HG03159 (cell line): ENCODE measurements around the gene AFAP1L2.

Experiments
- ATAC-seq: cut with Tn5 transposase; IDR thresholded peaks from one replicate; pipeline ENCODE4 v1.9.1; 2021; ENCODE audit warnings: mild to moderate bottlenecking, moderate library complexity; ENCODE audit not compliant: unreplicated experiment

The AFAP1L2 gene

DNA sequence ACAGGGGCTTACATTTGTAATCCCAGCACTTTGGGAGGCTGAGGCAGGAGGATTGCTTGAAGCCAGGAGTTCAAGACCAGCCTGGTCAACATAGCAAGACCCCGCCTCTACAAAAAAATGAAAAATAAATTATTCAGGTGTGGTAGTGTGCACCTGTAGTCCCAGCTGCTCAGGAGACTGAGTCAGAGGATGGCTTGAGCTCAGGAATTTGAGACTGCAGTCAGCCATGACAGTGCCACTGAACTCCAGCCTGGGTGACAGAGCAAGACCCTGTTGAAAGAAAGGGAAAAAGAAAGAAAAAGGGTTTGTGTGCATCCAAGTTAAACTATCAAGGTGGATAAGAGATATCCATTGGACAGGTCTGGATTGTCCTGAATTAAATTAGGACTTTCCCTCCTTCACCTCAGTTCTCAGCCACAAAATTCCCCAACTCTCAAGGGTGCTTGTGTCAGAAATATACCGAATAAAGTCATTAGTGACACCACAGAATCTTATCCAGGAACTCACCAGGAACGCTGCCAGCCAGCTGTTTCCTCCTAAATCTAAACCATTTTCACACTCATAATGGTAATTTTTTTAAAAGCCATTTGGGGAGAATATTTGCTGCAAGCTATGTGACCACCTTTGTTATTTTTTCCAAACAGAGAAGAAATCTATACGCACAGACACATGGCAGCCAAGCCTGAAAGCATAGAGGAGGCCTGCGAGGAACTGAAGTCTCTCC is 12.0 kb downstream of the AFAP1L2 start:
- no peak for ATAC-seq

DNA sequence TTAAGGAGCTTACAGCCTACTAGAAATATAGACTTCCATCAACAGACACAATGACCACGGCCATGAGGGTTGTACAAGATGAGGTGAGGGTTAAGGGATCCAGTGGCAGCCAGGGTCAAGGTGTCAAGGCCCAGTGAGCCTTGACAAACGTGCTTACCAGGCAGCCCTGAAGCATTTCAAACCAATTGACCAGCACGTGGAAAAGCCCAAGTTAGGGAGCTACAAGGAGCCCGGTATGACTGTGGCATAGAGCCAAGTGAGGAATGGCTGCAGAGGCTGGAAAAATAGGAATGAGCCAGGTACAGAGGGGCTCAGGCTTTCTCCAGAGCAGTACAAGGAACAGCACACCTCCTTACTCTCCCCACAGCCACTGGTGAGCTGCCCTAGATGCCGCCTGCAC is 12.7 kb downstream of the AFAP1L2 start:
- ATAC-seq, result no peak

DNA sequence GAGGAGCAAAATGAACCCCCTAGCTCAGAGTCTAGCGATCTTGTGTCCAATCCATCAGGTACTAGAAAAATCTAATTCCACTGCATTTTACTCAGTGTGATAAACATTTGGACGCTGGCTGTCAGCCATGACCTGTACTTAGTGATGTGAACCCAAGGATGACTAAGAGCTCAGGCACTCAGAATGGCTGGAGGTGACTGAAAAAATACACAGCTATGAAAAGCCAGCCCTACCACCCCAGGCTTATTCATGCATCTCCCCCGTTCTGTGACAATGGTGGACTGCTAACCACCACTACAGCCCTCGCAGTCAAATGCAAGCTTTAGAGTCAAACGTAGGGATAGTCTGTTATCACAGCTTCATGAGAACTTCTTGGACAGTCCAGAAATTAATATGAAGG is 14.9 kb downstream of the AFAP1L2 start:
- ATAC-seq, result no peak

DNA sequence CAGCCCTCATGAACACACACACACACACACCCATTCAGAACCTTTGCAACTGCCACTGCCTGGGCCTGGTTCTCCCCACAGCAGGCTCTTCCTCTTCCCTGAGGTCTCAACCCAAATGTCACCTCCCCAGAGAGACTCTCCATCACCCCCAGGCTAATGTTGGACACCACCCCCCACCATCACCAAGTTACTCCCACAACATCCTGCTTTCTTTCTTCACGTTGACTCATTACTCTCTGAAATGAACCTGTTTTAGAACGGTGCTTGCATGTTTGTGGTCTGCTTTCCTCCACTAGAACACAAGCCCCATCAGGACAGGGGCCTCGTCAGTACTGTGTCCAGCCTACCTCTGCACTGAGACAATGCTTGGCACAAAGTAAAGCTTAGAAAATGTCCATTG is 16.0 kb downstream of the AFAP1L2 start:
- peak; percentile 46 for ATAC-seq

DNA sequence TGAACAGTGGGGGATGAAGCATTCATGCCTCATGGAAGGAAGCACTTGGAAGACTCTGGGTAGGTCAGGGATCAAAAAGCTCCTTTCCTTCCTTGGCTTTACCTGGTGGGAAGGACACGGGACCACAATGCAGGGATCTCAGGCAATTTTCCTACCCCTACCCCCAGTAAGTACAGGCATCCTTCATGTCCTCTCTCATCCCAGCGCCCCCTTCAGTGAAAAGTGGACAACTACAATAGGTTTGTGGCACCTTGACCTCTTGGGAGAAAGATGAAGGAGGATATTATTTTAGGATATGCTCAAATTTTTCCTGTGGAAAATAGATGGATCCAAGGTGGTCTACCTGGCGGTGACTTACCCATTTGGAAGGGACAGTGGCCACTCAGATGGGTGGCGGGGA is 16.5 kb downstream of the AFAP1L2 start:
- ATAC-seq, result no peak

DNA sequence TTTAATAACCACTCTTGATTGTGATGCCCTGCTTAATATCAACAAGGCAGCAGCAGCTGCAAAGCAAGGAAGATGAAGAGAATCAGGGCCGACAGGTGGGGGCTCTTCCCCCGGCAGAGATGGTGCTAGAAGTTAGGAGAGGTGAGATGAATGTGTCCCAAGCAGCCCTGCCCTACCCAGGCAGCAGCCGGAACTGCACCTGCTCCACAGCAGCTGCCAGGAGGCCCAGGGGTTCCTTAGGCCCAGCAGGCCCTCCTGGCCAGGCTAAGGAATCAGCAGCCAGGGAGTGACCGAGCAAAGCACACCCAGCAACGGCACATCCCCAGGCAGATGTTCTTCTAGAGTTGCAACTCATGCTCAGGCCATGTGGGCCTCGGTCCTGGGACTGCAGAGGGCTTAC is 17.9 kb downstream of the AFAP1L2 start:
- no peak for ATAC-seq

DNA sequence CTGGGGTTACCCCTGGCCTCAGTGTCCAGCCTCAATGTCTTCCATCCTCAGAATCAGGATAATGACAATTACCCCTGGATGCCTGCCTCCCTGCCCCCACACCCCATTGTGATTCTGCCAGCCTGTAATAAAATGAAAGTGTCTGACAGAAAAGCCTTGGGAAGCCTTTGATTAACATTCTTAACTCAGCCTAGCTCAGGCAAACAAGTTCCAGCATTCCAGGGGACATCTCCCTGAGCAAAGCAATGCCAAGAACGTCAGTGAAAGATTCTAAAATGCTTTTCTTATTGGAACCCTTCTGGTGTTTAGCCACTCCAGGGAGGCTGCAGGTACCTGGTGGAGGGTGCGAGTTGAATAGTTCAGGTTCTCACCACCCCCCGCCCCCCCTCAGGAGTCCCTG is 18.7 kb downstream of the AFAP1L2 start:
- ATAC-seq, result no peak

DNA sequence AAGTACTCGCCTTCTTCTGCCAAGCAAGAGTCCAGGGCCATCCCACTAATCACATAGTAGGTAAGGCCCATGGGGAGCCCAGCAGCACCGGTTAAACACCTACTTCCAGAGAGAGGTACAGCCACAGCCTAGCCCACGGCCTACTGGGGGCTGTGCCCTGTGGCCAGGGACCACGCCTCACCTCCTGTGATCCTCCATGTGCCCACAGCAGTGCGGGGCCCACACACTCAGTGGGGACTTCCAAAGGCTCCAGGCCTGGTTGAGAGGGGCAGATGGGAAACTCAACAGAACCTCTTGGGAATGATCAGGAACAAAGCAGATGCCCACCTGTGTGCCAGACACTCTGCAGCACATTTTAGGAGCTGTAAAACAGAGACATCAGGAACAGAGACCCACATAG is 19.7 kb downstream of the AFAP1L2 start:
- no peak for ATAC-seq

DNA sequence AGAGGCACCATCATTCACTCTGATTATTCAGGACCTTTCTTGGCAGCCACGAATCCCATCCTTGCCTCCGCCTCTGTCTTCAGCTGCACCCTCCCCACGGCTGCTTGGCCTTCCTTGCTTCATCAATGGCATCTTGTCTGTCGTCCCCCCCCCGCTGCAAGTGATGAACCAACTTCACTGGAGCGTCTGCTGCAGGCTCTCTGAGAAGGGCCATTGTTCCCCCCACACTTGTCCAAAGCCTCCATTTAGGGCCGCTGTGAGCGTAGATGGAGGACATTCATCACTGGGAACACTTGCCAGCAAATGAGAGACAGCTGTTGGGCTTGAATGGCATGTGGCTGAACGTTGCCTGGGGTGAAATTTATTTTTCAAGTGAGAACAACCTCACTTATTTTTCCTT is 20.1 kb downstream of the AFAP1L2 start:
- ATAC-seq, result no peak

DNA sequence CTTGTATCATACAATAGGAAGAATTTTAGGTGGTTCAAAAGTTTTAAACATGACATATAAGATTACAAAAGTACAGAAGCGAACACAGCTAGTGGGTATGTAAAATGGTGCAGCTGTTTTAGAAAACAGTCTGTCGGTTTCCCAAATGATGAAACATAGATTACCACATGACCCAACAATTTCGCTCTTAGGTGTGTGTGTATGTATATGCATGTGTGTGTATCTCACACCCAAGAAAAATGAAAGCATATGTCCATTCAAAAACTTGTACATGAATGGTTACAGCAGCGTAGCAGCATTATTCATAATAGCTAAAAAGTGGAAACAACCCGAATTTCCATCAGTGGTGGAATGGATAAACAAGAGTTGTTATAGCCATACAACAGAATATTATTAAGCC is 23.5 kb downstream of the AFAP1L2 start:
- no peak for ATAC-seq

DNA sequence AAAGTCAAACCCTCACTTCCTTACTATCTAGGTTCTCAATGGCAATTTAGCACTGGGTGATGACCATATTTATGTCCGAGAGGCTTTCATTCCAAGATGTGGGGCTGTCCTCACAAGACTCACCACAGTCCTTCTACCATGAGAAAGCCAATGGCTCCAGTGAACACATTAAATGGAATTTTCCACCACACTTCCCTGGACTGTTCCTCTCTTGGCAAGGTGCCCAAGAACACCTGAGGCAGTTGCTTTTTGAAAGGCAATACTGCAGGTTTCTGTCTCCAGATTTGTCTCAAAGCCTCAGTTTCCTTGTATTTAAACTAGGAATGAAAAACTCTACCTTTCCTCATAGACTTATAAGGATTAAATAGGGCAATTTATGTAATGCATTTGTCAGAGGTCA is 24.2 kb downstream of the AFAP1L2 start:
- no peak for ATAC-seq

DNA sequence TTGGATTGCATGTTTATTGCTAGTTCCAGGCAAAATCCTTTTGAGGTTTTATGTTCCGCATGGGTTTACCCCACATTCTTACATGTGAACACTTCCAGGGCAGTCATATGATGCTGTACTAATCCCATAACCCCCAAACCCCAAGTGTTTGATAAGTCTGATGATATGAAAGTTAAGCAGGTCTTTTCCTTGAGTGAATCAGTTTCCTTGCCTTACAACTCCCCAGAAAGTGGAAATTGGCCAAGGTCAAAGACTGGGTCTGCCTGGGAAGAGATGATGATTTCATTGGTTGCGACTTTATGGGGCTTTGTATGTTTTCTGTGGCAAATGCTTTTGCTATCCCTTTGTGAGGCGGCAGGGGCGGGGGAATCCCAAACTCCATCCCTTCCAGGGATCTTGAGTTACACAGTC is 24.7 kb downstream of the AFAP1L2 start:
- ATAC-seq, result no peak

DNA sequence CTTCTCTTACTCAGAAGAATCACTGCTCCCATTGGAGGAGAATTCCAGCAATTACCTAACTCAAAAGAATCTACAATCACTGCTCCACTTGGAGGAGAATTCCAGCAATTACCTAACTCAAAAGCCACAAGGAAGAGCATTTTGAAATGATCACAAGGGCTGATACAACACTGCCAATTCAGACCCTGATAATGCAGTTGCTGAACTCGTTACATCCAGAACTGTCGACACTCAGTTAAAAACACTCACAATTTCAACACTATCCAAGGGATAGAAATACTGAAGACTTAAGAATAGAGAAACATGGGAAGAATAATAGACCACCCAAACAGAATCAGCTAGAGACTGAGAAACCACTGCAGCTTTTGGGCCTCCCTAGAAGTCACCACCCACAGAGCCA is 27.8 kb downstream of the AFAP1L2 start:
- no peak for ATAC-seq

DNA sequence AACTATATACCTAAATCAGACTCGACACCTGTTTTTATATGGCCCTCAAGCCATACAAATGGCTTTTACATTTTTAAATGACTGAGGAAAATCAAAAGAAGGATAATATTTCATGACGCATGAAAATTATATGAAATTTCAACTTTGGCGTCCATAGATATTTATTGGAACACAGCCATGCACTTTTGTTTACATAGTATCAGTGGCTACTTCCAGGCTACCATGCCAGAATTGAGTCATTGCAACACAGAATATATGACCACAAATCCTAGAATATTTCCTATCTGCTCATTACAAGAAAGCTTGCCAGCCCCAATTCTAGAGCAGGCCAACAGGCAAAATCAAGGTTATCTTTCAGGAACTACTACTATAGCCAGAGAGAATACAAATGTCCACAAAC is 29.3 kb downstream of the AFAP1L2 start:
- ATAC-seq, result no peak

DNA sequence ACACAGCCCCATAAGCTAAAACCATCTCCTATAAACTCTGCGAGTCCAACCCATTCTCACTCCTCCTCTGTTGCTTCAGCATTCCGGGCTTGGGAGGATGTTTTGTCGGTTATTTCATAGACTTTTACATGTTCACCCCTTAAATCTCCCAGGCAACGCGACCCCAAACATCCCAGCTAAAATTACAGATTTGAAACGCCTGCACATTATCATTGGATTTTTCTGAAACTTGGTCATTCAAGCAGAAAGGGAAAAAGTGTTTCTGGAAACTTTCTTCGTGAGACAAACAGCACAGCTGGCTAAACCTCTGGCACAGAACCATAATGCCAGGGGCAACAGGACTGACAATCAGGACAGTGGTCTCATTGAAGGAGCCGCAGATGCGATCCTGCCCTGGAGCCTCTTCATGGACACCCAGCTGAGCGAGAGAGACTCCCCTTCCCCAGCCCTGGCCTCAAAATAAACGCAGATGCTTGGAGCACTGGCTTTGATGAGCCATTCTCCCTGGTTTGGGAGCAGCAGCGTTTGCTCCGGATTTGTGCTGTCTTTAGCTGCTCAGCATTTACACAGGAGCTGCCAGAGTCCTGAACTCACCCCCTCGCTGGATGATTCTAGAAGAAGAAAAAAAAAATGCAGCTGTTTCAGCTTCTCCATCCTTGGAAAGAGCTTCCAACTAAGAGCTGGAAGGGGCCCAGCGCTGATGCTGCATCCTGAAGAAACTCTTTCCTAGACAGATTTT is 30.1 kb downstream of the AFAP1L2 start:
- ATAC-seq, result no peak

DNA sequence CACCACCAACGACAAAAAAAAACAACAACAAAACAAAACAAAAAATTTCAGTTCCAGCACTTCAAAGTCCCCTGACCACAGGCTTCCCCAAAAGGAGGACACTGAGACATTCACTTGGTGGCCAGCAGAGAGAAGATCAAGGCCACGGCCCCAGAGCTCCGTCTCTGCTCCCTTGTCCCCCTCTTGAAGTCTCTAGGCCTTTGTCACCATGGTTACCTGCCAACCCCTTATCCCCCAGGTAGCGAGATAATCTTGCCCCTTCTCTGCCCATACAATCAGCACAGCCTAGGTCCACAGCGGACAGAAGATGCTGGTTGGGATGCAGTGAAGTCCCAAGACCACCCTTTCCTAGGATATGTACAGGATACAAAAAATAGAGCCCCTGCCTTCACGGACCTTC is 30.7 kb downstream of the AFAP1L2 start:
- ATAC-seq, result no peak

DNA sequence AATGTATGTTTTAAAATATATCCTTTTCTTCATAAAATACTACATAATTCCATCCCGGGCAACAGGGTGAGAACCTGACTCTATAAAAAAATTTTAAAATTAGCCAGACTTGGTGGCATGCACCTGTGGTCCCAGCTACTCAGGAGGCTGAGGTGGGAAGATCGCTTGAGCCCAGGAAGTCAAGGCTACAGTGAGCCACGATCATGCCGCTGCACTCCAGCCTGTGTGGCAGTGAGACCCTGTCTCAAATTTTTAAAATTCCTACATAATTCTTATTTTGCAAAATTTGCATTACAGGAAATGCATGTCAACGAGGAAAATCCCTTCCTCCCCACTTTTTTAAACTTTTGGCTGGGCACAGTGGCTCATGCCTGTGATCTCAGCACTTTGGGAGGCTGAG is 31.3 kb downstream of the AFAP1L2 start:
- ATAC-seq, result no peak

DNA sequence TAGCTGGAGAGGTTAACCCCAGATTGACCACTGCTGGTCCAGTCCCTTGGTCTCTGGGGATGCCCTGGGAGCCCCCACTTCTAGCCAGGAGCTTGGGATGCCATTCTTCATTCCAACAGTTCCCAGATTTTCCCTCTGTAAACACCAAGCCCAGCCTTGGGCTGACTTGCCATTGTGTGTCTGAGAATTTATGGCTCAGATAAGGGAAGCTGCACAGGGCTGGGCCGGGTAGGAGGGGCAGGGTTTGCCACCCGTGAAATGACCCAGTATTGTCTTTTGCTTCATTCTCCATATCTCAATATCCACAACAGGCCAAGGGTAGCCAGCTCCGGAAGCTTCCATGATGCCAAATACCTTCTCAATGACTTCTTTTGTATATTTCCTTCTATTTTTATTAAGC is 32.1 kb downstream of the AFAP1L2 start:
- no peak for ATAC-seq

DNA sequence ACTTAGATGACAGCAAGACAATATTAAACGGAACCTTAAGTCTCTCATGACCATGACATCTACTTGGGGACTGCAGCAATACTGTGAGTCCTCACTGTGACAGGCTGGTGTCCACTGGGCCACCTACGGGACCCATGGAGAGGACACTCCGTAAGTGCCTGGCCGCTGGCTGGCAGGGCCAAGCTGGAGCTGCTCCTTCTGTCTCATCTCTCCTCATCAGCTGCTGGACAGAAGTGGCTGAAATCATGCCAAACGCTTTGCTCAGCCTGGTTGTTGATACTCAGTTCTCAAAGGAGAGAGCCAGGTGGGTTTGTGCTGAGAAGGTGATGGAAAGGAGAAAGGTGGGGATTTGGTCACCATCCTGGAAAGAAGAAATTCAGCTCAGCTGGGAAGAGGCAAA is 33.3 kb downstream of the AFAP1L2 start:
- ATAC-seq, result no peak

DNA sequence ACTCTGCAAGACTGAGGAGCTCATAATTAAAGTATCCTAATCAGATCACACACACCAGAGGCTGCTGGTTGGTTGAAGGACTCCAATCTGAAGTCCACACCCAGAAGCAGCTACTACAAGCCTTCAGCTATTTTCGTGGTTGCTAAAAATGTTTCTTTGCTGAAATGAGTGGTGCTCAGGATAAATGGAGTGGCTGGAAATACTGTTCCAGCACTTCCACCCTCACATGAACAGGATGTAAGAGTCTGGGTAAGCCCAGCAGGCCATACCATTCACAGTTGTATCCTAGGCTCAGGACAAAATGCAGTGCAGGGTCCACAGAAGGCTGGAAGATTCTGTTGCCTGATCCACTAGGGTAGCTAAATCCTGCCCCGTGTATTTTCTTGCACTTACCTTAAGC is 34.1 kb downstream of the AFAP1L2 start:
- ATAC-seq, result no peak

DNA sequence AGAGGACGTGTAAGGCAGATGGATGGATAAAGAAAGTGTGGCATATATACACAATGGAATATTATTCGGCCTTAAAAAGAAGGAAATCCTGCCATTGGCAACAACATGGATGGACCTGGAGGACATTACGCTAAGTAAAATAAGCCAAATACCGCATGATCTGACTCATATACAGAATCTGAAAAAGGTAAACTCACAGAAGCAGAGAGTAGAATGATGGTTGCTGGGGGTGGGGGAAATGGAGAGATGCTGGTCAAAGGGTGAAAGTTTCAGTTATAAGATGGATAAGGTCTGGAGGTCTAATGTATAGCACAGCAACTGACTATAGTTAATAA is 36.3 kb downstream of the AFAP1L2 start:
- ATAC-seq, result no peak

DNA sequence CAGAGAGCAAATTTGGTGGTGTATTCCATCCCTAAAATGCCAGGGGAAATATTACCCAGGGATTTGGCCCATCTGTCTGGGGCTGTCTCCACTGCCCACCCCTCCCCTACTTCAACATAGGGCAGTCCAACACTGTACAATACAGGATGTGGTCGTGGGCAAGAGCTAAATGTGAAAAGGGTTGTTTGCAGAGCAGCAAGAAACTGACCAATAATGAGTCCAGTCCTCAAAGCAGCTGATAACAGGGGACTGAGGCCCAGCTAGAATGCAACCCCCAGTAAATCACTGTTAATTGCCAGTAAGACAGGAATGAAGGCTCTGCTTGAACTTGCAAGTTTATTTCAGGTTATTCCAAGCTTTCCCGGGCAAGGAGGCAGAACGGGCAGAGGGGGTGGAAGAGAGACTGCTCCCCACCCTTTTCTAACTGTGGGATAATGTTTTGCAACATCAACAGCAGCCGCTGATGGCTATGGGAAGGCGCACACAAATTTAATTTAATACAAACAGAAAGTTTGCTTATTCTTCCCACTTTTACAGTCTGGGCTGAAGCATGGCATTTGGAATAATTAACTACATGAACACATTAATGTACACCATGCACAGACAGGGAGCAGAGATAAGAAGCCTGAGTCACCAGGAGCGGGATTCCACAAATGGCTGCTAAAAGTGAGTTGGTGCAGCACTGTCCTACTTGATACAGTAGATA is 36.8 kb downstream of the AFAP1L2 start:
- ATAC-seq, result no peak
